Stomach (tissue), 4 donors: ENCODE results near the gene GJC1.

ENCODE experiments used
- POLR2A ChIP-seq, 4 donors: fragments of 450-650 bp; IDR thresholded peaks; one replicate each; pipeline ENCODE4 v1.6.1; 2016; ENCODE audit warnings: antibody characterized with exemption in 4 of 4, control low read depth in 2 of 4, mild to moderate bottlenecking in 1 of 4, moderate library complexity in 1 of 4
- POLR2AphosphoS5 ChIP-seq, 3 donors: sonication (generic); formaldehyde crosslinking; IDR thresholded peaks; one replicate each; pipeline ENCODE4 v1.6.1; 2016; ENCODE audit warnings: antibody characterized with exemption in 3 of 3
- TF ChIP-seq, protein P1 (sequence below), 7 experiments: fragments of 450-650 bp in 4 of 7; fragments of 200-600 bp in 3 of 7; sonication (generic) in 3 of 7; IDR thresholded peaks; one replicate each; pipeline ENCODE4 v1.5.1; 2016 to 2019; ENCODE audit warnings: antibody characterized with exemption in 7 of 7, control low read depth in 2 of 7, mild to moderate bottlenecking in 1 of 7

DNA sequence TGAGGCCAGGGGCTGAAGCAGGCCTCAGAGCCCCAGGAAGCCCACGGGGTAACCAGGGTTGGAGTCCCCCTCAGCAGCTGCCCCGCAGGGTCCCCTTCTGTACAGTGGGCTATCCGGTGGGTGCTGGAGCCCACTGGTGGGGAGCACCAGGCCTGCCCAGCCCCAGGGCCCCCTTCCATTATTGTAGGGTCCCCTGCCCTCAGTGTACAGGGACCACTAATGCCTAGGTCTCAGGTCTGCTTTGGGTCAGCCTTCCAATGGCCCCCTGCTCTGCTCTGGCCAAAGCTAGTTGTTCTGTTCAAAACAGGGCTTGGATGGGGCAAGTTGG is 70.2 kb downstream of the GJC1 start:
- no peak for TF ChIP-seq POLR2AphosphoS5 (IDR thresholded peaks at IDR 0.05)
- TF ChIP-seq, protein P1, sequence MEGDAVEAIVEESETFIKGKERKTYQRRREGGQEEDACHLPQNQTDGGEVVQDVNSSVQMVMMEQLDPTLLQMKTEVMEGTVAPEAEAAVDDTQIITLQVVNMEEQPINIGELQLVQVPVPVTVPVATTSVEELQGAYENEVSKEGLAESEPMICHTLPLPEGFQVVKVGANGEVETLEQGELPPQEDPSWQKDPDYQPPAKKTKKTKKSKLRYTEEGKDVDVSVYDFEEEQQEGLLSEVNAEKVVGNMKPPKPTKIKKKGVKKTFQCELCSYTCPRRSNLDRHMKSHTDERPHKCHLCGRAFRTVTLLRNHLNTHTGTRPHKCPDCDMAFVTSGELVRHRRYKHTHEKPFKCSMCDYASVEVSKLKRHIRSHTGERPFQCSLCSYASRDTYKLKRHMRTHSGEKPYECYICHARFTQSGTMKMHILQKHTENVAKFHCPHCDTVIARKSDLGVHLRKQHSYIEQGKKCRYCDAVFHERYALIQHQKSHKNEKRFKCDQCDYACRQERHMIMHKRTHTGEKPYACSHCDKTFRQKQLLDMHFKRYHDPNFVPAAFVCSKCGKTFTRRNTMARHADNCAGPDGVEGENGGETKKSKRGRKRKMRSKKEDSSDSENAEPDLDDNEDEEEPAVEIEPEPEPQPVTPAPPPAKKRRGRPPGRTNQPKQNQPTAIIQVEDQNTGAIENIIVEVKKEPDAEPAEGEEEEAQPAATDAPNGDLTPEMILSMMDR (IDR thresholded peaks at IDR 0.05): no peak
- no peak for TF ChIP-seq POLR2A (IDR thresholded peaks at IDR 0.05)
